Breast epithelium (tissue), 3 donors: ENCODE results near the gene SRGAP1.

ENCODE experiments used
- CTCF ChIP-seq, 3 donors: fragments of 450-650 bp; IDR thresholded peaks; one replicate each; pipeline ENCODE4 v1.5.1; 2016 to 2017; ENCODE audit warnings: antibody characterized with exemption in 3 of 3, mild to moderate bottlenecking in 3 of 3, moderate library complexity in 3 of 3
- POLR2A ChIP-seq: fragments of 450-650 bp; IDR thresholded peaks from one replicate; pipeline ENCODE4 v1.6.1; 2016; ENCODE audit warnings: antibody characterized with exemption, mild to moderate bottlenecking, moderate library complexity

GRCh38 chr12:63930971-63931370 lies 86.5 kb downstream of the SRGAP1 start:
- TF ChIP-seq CTCF (IDR thresholded peaks at IDR 0.05) (no peak), POLR2A (no peak)
